Prostate gland (tissue), 2 donors: ENCODE data around the gene HNRNPA1L2.

Source experiments
- CTCF ChIP-seq, 4 experiments: fragments of 200-600 bp in 2 of 4; fragments of 450-650 bp in 2 of 4; sonication (generic) in 2 of 4; IDR thresholded peaks; 1 replicate in 3 of 4; 2 replicates in 1 of 4; pipeline ENCODE4 v1.5.1; 2016 to 2019; ENCODE audit warnings: antibody characterized with exemption in 4 of 4, mild to moderate bottlenecking in 2 of 4, moderate library complexity in 2 of 4
- POLR2A ChIP-seq: fragments of 450-650 bp; IDR thresholded peaks from one replicate; pipeline ENCODE4 v1.6.1; 2016; ENCODE audit warnings: antibody characterized with exemption, mild to moderate bottlenecking

GRCh38 chr13:52599848-52600603, 42.2 kb upstream of the HNRNPA1L2 start:
- peak in 2 of 4 experiments; percentile 5 to 7 for TF ChIP-seq CTCF (IDR thresholded peaks at IDR 0.05)
- TF ChIP-seq POLR2A, result no peak
